ENCODE measurements around the gene ZNF750.

Gene ZNF750

DNA sequence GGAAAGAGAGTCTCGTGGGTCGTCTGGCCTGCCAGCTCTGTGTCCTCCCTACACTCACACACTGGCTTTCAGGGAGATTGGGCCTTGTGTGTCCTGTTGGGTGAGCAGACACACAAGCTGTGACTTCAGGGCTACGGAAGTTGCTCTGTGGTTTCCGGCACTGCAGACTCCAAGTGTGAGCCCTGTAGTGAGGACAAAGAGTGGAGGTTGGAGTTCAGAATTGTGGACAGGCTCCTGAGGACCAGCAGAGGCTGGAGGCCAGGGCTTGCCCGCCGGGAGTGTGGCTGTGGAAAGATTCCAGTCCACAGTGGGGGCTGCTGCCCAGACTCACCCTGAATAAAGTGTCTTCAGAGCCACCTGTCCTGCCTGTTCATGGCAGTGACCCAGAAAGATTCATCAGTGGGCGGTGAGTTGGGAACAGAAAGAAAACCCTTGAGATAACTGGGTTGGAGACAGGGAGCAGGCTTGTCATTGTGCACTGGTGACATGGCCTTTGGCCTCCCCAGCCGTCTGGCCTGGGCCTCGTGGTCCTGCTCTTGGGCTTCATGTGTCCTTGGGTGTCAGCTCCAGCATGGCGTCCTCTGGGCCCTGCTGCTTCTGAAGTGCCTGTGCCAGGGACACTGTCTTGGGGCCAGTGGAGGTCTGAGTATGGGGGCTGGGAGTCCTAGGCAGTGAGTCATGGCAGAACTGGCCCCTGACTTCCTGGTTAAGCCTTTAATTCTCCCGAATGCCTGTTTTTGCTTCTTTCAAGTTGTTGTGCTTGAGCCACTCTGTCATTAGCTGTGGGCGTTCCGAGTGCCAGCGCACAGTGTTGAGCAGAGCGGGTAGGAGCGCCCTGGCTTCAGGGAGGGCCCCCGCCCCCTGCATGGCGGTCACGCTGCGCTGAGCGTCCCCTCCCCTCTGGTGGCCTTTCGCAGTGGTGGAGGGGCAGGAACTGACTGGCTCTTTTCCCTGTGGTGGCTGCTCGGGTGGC is 19.9 kb upstream of the ZNF750 start:
- peak; percentile 78 for DNase-seq

DNA sequence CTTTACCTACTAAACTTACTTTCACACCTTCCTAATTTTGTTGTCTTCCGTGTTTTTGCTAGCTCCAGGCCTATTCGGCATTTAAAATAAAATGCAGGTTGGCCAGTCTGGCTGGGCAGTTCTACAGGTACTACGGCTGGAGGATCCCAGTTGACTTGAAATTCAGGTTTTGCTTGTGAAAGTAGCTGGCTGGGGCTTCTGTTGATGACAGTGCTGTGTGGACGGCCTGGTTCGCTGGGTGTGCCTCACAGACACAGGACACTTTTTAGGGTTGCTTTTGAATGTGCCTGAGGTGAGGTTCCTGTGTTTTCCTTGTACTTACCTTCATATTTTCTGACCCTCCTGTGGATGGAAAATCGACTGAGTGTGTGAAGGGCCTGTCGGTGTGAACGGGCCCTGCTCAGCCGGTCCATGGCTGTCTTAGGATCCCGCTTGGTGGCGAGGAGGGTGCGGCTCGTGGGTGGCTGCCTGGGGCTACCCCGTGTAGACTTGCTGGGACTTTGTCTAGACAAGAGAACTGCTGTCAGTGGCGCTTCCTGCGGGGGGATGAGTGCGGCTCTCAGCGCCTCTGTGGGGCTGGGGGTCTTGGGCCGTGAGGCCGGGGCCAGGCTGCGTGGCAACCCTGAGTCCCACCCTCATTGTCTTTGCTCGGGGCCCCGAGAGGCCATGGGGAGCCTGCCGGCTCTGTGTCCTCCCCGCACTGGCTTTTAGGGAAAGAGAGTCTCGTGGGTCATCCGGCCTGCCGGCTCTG is 18.7 kb upstream of the ZNF750 start:
- DNase-seq, result no peak

DNA sequence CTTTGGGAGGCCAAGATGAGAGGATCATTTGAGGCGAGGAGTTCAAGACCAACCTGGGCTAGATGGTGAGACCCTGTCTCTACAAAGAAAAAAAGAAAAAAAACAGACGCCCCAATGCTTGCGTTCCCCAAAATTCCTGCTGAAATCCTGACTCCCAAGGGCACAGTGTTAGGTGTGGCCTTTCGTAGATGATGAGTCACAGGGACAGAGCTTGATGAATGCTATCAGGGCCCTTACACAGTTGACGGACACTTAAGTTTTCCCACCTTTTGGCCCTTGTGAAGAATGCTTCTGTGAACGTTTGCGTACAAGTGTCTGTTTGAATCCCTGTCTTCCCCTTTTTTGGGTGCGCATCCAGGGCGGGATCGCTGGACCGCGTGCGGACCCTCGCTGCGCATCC is 16.5 kb upstream of the ZNF750 start:
- no peak for DNase-seq

DNA sequence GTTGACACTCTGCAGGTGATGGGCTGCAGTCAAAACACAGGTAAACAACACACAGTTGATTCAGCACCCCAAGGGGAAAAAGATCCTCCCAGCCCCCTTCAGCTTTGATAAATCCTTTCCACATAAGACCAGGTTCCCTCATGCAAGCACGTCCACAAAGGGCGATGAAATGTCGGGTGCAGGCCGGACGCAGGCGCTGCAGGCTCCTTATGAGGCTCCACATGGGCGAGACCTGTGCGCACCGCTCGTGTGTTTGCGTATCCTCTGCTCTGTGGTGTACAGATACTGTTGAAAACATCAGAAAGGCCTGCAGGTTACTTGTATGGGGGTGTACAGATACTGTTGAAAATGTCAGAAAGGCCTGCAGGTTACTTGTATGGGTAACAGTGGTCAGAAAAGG is 14.4 kb upstream of the ZNF750 start:
- no peak for DNase-seq

DNA sequence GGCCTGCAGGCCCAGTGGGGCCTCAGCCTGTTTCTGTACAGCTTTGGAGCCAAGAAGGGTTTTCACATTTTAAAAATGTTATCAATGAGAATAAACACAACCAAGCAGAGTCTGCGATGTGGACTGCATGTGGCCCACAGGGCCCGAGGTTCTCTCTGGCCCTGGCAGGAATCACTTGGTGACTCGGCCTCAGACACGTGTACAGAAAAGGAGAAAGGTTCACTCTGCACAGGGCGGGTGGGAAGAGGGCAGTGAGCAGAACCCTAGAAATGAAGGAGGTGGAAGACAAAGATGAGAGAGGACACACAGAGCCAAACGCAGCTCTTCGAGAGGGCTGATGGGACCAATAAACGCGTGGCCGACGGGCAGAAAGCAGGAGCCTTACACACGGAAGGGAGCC is 11.6 kb upstream of the ZNF750 start:
- DNase-seq, result no peak

DNA sequence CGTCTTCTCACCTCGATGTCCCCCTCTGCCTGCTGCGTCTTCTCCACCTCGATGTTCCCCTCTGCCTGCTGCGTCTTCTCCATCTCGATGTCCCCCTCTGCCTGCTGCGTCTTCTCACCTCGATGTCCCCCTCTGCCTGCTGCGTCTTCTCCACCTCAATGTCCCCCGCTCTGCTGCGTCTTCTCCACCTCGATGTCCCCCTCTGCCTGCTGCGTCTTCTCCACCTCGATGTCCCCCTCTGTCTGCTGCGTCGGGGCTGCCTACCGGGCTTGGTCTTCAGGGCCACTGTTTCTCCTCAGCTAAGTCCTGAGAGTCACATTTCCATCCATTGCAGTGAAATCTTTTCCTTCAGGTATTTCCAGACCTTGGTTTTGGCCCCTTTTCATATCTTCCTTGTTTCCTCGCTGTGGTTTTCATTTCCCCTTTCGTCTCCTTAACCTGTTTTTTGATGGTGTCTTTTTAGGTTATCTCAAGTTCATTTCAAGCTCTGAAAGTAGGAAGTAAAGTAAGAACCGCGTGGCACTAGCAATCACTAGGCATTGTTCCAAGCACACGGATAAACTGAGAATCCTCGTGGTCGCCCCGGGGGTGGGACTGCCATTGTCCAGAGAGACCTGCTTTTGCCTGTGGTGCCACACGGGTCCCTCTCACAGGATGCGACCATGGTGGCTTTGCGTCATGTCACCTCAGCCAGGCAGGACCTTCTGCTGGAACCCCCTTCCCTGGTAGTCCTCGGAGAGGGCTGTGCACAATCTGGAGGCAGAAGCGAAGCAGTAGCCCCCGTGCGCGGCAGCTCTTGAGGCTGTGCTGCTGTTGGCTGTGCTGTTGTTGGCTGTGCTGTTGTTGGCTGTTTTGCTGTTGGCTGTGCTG is 9.5 kb upstream of the ZNF750 start:
- no peak for DNase-seq

DNA sequence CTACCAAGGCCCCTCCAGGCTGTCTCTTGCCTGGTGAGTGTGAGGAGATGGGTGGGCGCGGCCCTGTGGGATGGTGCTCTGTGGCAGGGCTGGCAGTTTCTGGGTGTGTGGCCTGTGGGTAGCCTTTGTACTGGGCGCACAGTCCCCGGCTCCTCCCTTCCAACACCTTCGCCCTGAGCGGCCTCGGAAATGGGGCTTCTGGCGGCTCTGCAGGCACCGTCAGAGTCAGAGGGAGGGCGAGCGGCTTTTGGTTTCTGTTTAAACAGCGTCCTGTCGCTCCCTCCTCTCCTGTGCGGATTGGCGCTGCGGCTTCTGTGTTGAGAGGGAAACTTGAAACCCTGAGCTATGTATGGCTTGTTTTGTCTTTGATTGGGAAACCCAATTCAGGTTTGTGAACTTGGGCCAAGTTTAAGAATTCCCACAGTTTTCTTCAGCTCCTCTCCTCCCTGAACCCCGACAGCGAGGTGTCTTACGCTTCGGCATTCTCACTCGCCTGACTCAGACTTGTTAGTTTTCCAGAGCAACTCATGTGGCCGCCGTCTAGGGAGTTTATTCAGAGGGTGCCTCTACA is 8.3 kb upstream of the ZNF750 start:
- peak; percentile 52 for DNase-seq

DNA sequence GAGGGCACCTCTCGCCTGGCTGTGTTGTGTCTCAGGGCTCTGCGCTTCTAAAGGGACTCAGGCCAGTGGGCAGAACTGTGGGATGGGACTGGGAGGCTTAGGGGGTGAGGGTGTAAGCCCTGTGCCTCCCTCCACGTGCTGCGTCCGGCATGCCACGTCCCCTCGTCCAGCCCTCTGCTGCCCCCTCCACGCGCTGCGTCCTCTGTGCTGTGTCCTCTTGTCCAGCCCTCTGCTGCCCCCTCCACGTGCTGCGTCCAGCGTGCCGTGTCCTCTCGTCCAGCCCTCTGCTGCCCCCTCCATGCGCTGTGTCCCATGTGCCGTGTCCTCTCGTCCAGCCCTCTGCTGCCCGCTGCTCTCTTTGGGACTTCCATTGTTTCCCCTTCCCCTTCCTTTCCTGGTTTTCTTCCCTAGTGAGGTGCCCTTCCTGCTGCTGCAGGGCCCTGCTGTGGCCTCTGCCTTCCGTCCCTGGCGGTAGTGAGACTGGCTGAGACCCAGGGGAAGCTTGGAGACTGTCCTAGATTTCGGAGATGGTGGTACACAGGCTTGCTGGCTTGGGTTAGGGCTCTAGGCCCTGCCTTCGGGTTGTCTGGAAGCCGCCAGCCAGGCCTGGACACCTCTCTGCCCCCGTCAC is 6.4 kb upstream of the ZNF750 start:
- DNase-seq, result no peak

DNA sequence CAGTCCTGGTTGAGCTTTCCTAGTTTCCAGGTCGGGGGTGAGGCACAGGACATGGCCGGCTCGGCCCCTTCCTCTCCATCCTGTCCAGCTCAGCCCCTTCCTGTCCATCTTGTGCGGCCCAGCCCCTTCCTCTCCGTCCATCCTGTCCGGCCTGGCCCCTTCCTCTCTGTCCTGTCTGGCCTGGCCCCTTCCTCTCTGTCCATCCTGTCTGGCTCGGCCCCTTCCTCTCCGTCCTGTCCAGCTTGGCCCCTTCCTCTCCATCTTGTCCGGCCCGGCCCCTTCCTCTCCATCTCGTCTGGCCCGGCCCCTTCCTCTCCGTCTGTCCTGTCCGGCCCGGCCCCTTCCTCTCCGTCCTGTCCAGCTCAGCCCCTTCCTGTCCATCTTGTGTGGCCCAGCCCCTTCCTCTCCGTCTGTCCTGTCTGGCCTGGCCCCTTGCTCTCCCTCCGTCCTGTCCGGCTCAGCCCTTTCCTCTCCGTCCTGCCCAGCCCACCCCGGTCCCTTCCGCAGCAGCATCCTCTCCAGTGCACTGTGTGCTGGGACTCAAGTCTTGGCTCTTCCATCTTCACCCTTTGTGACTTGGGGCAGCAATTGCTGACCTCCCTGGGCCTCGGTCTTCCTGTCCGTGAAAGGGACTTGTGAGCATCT is 5.5 kb upstream of the ZNF750 start:
- DNase-seq, result no peak

DNA sequence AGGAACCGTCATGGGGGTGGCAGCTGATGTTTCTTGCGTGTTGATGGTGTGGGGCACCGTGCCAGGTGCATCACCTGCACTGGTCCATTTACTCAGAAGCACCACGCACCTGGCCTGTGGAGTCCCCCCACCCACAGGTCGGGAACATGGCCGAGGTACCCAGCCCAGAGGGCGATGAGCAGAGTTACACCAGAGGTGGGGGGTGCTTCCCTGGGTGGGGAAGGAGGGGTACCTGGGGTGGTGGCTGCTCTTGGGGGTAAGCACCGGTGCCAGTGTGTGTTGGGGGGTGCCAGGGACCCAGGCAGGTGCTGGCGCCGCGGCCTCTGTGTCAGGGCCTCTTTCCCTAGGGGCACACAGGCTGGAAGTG is 5.0 kb upstream of the ZNF750 start:
- no peak for DNase-seq

DNA sequence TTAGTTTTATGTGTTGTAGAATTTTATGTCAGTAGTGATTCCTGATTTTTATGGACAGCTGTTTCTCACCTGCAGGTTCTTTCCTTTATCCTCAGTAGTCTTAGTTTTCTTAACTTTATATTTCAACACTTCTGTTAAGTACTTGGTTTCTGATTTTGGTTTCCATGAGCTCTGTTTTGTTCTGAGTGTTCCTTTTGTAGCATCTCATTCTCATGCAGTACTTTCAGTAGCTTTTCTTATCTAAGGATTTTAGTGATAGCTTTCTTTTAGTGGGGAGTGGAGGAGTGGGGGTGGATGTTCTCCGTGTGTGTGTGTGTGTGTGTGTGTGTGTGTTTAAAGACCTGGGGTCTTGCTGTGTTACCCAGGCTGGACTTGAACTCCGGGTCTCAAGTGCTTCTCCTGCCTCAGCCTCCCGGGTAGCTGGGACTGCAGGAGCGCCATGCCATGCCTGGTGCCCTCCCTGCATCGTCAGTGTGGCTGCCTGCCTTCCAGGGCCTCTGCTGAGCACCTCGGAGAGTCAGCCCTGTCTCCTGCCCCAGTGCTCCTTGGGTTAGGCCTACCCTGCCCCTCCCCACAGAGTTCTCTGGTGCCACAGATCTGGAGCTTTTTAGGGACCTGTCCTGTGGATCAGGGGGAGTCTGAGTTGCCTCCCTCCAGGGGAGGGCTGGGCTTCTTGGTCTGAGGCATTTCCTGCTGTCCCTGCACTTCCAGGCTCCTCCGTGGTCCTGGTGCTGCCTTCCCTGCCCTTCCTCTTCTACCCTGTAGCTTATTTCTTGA is 4.3 kb upstream of the ZNF750 start:
- no peak for DNase-seq

DNA sequence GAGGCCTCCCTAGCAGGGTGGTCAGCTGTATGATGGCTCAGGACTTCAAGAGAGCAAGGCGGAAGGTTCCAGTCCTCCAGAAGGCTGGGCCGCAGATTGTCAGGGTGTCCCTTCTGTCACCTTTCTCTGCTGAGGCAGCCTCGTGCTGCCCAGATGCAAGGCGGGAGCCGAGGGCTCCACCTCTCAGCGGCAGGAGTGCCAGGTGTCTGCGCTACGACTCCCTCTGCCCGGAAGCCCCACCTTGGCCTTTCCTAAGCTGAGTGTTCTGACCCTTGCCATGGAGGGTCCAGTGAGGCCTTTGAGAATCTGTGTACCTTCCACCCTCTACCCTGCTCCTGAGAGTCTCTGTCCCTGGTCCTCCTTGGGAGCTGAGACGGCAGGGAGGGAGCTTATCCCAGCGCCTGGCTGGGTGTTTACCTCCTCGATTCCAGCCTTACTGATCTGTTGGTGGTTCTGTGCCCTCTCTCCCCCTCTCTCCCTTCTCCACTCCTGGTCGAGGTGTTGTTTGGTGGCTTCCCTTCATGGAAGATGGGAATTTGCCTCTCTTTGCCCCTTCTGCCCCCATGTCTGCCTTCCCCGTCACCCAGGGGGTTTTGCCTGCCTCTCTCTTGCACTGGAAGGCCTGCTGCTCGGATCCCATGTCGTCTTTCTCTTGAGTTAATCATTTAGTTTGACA is 2.2 kb upstream of the ZNF750 start:
- DNase-seq, result no peak

DNA sequence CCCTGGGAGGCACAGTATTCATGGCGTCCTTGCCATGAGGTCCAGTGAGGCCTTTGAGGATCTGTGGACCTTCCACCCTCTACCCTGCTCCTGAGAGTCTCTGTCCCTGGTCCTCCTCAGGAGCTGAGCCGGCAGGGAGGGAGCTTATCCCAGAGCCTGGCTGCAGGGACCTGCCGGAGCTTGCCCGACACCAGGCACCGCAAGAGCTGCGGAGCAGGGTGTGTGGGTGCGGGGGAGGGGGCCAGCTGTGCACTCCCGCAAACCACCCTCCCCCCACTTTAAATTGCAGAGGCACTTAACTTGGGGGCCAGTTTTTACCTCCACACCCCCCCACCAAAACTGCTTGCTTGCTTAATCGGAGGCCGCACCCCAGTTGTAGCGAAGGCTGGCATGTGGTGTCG is 609 bp upstream of the ZNF750 start:
- DNase-seq, result no peak

DNA sequence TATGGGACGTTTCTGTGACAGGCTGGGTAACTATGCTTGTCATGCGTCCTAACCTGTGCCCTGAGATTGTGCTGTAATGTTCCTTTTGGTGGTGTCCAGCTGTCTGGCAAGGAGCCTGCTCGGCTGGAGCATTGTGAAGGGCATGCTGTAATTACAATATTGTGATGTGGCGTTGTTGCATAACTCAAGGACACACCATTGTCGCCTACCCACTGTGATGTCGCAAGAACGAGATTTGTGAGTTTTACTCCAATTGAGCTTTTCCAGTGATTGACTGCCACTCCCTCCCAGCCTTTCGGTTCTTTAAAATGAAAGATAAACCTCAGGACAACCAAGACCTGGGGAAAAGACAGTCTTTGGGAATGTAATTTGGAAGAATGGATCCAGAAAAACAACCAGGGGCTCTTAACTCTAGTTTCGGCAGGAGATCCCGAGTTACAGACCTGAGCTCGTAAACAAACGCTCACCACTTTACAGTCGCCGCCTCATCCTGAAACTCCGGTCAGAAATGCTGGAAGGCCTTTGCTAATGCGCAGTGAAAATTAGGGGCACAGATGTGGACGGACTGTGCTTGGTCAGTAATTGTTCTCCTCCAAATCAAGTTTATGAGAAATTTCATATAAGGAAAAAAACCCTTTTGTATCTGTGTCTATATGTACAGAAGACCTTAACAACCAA is 1.3 kb downstream of the ZNF750 start:
- no peak for DNase-seq

DNA sequence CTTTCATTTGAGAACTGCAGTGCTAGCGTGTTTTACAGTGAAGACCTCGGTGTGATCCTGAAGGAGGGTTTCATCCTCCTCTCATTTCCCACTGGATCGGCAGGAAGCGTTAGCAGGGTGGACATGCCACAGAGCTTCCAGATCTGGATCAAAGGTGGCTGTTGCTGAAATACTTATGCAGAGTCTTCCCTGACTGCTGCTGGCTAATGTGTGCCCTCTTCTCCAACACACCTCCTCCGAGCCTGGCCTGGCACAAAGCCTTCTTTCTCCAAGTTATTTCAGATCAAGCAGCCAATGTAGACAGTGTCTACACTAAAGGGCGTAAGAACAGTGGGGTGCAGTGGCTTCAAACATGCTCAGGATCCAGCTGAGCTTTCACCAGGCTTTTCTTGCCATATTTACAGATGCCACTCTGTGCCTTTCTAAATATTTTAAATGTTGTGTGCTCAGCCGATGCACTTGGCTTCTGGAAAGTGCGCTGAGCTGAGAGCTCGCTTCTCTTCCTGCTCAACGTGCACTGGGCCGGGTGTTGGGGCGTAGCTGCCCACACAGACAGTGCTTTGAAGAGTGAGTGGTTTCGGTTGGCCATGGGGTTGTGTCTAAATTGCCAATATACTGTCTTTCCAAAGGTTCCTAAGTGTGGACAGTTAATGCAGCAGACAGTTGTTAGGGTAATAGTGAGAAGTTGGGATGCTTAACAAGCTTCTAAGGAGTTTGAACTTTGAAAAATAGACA is 2.1 kb downstream of the ZNF750 start:
- no peak for DNase-seq

DNA sequence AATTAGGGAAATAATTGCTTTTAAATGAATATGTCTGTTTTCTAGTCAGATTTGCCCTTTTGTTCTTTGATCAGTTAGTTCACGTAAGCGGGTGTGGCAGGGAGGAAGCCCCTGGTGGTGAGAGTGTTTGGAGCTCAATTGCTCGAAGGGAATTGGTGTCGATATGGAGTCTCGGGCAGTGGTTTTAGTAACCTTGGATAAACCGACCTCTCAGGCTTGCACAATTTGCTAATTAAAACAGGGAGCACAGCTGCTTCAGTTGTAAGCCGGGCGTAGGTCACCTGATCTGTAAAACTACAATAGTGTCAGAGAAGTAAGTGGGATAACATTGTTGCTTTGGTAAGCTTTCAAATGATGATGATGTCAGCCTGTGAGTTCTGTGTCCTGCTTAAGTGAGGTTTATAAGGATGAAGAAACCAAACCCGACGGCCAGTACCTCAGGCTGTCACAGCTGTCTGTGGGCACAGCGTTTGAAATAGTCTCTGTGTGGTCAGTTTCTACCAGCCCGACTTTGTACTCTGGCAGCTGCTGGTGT is 2.9 kb downstream of the ZNF750 start:
- DNase-seq, result no peak

DNA sequence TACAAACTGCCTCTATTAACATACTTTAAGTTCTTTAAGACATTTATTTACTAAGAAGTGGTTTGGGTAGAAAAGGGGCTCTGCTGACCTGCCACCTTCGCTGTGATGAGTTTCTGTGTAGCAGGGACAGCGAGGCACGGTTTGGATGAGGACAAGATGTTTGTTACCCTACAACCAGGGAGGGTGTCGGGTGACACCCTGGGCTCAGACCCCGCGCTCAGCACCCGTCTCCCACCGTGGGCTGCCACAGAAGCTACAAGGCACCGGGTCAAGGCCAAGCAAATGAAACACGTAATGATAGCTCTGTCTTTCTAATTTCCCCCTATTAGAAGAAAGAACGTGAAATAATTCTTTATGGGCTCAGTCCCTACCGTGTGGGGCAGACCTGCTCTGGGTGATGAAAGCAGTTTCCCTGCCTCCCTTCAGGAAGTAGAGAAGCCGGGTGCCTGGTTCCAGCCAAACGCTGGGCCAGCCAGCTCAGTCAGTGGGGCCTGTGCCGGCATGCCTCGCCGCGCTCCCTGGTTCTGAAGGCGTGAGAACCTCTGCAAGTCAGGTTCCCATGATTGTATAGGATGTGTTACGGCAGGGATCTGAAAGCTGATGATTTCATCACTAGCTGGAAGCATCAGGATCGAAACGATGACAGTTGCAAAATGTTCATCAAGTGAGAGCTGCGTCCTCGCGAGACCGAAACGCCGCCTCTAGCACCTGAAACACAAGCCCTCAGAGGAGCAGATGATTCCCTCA is 3.9 kb downstream of the ZNF750 start:
- no peak for DNase-seq

DNA sequence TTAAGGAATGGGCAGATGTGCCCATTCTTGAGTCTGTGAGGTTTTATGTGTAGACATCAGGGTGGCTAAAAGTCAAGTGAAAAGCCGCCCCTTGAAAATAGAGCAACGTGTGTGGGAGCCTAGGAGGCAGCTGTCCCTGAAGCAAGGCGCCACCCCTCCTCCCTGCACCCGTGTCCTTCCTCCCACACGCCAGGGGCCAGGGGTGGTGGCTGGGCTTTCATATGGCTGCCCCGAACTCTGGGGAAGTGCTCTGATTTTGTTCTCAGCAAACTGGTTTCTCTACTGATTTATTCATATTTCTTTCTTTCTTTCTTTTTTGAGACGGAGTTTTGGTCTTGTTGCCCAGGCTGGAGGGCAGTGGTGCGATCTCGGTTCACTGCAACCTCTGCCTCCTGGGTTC is 4.7 kb downstream of the ZNF750 start:
- DNase-seq, result no peak
